Activated T-cell treated with anti-CD3 and anti-CD28 coated beads, Interleukin-2, amount 50 U/mL, for 4 hours (primary cell): Measurements from ENCODE around the gene XPO4. TPM values are rescaled to one million over a fixed set of nuclear protein-coding genes. Genes with fewer than 3 reads are reported as not detected.

ENCODE experiments used
- ATAC-seq, 2 donors: fragments of 200-7000 bp; cut with Tn5 transposase; one replicate each; pipeline ENCODE4 v1.10.0; 2021
- DNase-seq: peaks from one replicate; pipeline ENCODE4 v3.0.0-alpha.2; 2020
- H3K27me3 Mint-ChIP-seq: one replicate; pipeline ENCODE4 v1.8.0; 2021; ENCODE audit warnings: low read depth, mixed read lengths
- H3K36me3 Mint-ChIP-seq: one replicate; pipeline ENCODE4 v1.8.0; 2022; ENCODE audit warnings: mixed read lengths; ENCODE audit not compliant: insufficient read depth
- H3K4me1 Mint-ChIP-seq: one replicate; pipeline ENCODE4 v1.8.0; 2021; ENCODE audit warnings: low read depth, mixed read lengths
- H3K4me3 Mint-ChIP-seq: one replicate; pipeline ENCODE4 v1.8.0; 2021; ENCODE audit warnings: mild to moderate bottlenecking, moderate library complexity, mixed read lengths
- H3K9me3 Mint-ChIP-seq: one replicate; pipeline ENCODE4 v1.8.0; 2021; ENCODE audit warnings: mixed read lengths
- total RNA-seq, 3 donors: library from RNA; stranded (reverse); gene quantifications; one replicate each; pipeline ENCODE4 v1.2.1, GENCODE V29; 2021

XPO4 gene
- total RNA-seq, 3 donors from 2014 or later: 31.6 to 38.5 (median 38.1) TPM

GRCh38 chr13:20803180-20803965, 99.2 kb downstream of the XPO4 start:
- H3K9me3 Mint-ChIP-seq: no peaks in the 10 kb centered on the region
- no peak overlapping the region for H3K4me3 Mint-ChIP-seq
- peaks cover 8% of the 10 kb centered on the region for H3K4me1 Mint-ChIP-seq
- ATAC-seq (peak; percentile 27 to 43), DNase-seq (no peak)
- peaks cover 35% of the 10 kb centered on the region for H3K36me3 Mint-ChIP-seq
- no peaks in the 10 kb centered on the region for H3K27me3 Mint-ChIP-seq

DNA sequence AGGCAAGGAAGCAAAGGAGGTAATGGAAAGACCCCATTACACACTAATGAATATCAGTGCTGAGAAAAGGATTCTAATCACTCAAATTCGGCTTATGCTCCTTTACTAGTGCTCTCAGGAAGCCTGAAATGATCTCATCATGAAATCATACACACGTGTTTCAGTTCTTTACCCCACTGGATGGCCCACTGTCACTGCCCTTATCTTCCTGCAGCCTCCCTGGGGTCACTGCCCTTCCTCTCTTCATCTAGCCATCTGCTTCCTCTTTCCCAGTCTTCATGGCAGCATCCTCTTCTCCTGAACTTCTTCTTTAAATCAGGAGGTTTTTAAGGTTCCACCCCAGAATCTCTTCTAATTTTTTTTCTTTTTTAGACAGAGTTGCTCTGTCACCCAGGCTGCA, 100.8 kb downstream of the XPO4 start:
- Mint-ChIP-seq H3K36me3 (peaks cover 43% of the 10 kb centered on the region), H3K4me1 (peaks cover 19% of the 10 kb centered on the region), H3K27me3 (no peaks in the 10 kb centered on the region), H3K9me3 (no peaks in the 10 kb centered on the region), H3K4me3 (no peak overlapping the region)
- ATAC-seq: no peak
- no peak for DNase-seq

- no peaks in the 10 kb centered on the region for H3K27me3 Mint-ChIP-seq
- ATAC-seq (no peak), DNase-seq (no peak)
- H3K36me3 Mint-ChIP-seq: peaks cover 46% of the 10 kb centered on the region
- no peaks in the 10 kb centered on the region for H3K9me3 Mint-ChIP-seq
- H3K4me3 Mint-ChIP-seq: no peak overlapping the region
- peaks cover 19% of the 10 kb centered on the region for H3K4me1 Mint-ChIP-seq
Measured at GRCh38 chr13:20799726-20800416, 102.7 kb downstream of the XPO4 start.

GRCh38 chr13:20798027-20798426, 104.5 kb downstream of the XPO4 start:
- no peak for ATAC-seq
- Mint-ChIP-seq H3K36me3 (peaks cover 59% of the 10 kb centered on the region), H3K4me1 (peaks cover 14% of the 10 kb centered on the region), H3K4me3 (no peak overlapping the region), H3K27me3 (no peaks in the 10 kb centered on the region), H3K9me3 (no peaks in the 10 kb centered on the region)
- no peak for DNase-seq

GRCh38 chr13:20796791-20797508, 105.6 kb downstream of the XPO4 start:
- Mint-ChIP-seq H3K9me3 (no peaks in the 10 kb centered on the region), H3K27me3 (no peaks in the 10 kb centered on the region), H3K4me3 (no peak overlapping the region), H3K4me1 (peaks cover 14% of the 10 kb centered on the region), H3K36me3 (peaks cover 59% of the 10 kb centered on the region)
- ATAC-seq (no peak), DNase-seq (no peak)

GRCh38 chr13:20789665-20790064, 112.9 kb downstream of the XPO4 start:
- Mint-ChIP-seq H3K36me3 (peaks cover 44% of the 10 kb centered on the region), H3K4me3 (no peak overlapping the region)

GRCh38 chr13:20788312-20788711, 114.2 kb downstream of the XPO4 start:
- peaks cover 43% of the 10 kb centered on the region for H3K36me3 Mint-ChIP-seq
- no peaks in the 10 kb centered on the region for H3K4me1 Mint-ChIP-seq

More at GRCh38 chr13:20789665-20790064, 112.9 kb downstream of the XPO4 start:
- no peak for ATAC-seq
- Mint-ChIP-seq H3K4me1 (no peaks in the 10 kb centered on the region), H3K9me3 (no peaks in the 10 kb centered on the region), H3K27me3 (no peaks in the 10 kb centered on the region)
- DNase-seq: no peak

DNA sequence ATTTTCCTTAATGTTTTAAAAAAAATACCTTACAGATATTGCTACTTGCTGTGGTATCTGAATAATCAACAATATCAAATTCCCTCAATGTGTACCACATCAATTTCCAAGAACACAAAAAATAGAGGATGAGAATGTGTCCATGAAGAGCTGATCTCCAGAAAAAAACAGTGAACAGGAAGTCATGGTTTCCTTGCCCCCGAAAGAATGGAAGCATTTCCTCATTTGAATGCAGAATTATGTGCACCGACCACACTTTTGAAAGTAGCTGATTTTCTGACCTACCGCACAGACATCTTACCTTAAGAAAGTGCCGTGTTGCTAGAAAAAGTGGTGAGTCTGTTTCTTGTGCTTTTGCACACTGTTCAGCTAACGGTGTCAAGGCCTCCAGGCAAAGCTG, 115.4 kb downstream of the XPO4 start:
- ATAC-seq (no peak), DNase-seq (no peak)
- no peaks in the 10 kb centered on the region for H3K4me1 Mint-ChIP-seq
- H3K36me3 Mint-ChIP-seq: peaks cover 47% of the 10 kb centered on the region
- H3K27me3 Mint-ChIP-seq: no peaks in the 10 kb centered on the region
- no peaks in the 10 kb centered on the region for H3K9me3 Mint-ChIP-seq
- H3K4me3 Mint-ChIP-seq: no peak overlapping the region

More at GRCh38 chr13:20788312-20788711, 114.2 kb downstream of the XPO4 start:
- Mint-ChIP-seq H3K9me3 (no peaks in the 10 kb centered on the region), H3K4me3 (no peak overlapping the region), H3K27me3 (no peaks in the 10 kb centered on the region)
- DNase-seq: no peak
- ATAC-seq: no peak

GRCh38 chr13:20782116-20782708, 120.3 kb downstream of the XPO4 start:
- no peaks in the 10 kb centered on the region for H3K9me3 Mint-ChIP-seq
- no peaks in the 10 kb centered on the region for H3K4me1 Mint-ChIP-seq
- no peak overlapping the region for H3K4me3 Mint-ChIP-seq
- peaks cover 33% of the 10 kb centered on the region for H3K36me3 Mint-ChIP-seq
- H3K27me3 Mint-ChIP-seq: no peaks in the 10 kb centered on the region
- DNase-seq (no peak), ATAC-seq (peak; percentile 54 to 65)

DNA sequence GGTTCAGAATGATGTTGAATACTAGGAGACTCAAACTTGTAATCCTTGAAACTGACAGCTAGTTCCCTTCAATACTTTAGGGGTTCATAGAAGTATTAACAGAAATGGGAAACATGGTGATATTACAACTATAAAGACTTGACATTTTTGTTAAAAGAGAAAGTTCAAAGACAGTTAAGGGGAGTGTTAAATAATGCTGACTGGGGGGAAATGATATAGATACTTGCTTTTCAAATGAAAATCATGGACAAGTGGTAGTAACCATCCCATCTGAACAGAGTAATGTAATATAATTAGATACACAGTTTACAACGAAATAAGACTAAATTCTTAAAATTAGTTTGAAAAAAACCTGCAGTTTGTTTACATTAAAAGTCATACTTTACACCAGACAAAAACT, 122.2 kb downstream of the XPO4 start:
- ATAC-seq (no peak), DNase-seq (no peak)
- Mint-ChIP-seq H3K36me3 (peaks cover 27% of the 10 kb centered on the region), H3K4me1 (no peaks in the 10 kb centered on the region), H3K27me3 (no peaks in the 10 kb centered on the region), H3K4me3 (no peak overlapping the region), H3K9me3 (no peaks in the 10 kb centered on the region)

GRCh38 chr13:20779405-20779804, 123.1 kb downstream of the XPO4 start:
- Mint-ChIP-seq H3K4me1 (peaks cover 4% of the 10 kb centered on the region), H3K9me3 (no peaks in the 10 kb centered on the region), H3K36me3 (peaks cover 27% of the 10 kb centered on the region), H3K4me3 (no peak overlapping the region), H3K27me3 (no peaks in the 10 kb centered on the region)
- DNase-seq (no peak), ATAC-seq (no peak)

- ATAC-seq (no peak), DNase-seq (no peak)
- H3K36me3 Mint-ChIP-seq: peaks cover 18% of the 10 kb centered on the region
- no peaks in the 10 kb centered on the region for H3K9me3 Mint-ChIP-seq
- H3K4me3 Mint-ChIP-seq: no peak overlapping the region
- peaks cover 8% of the 10 kb centered on the region for H3K4me1 Mint-ChIP-seq
- H3K27me3 Mint-ChIP-seq: no peaks in the 10 kb centered on the region
Measured at GRCh38 chr13:20778311-20778710, 124.2 kb downstream of the XPO4 start.

DNA sequence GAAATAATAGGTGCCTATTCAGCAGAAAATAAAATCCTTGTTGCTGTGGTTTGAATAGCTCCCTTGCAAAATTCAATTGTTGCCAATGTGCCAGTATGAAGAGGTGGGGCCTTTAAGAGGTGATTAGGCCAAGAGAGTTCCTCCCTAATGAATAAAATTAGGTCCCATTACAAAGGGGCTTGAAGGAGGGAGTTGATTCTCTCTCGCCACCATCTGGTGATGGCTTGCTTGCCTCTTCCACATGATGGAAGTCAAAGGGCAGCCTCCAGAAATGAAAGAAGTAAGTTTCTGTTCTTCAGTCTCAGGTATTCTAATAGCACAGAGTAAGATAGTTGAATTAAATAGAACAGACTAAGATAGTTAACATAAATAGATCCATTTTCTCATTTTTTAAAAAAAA, 125.8 kb downstream of the XPO4 start:
- no peak overlapping the region for H3K4me3 Mint-ChIP-seq
- H3K27me3 Mint-ChIP-seq: no peaks in the 10 kb centered on the region

DNA sequence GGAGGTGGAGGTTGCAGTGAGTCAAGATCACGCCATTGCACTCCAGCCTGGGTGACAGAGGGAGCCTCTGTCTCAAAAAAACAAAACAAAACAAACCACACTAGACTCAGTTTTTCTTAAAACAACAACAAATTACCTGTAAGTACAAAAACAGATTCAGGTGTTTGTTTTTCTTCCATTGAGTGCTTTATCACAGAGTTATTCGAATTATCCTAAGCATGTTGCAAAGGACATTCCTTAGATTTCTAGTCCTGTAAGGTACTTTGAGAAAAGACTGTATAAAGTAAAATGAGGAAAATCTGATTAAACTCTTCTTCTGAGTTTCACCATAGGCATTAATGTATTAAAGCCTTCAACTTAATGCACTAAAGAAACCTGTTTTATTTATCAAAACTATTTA, 126.6 kb downstream of the XPO4 start:
- DNase-seq (no peak), ATAC-seq (no peak)
- Mint-ChIP-seq H3K4me3 (no peak overlapping the region), H3K27me3 (no peaks in the 10 kb centered on the region), H3K36me3 (peaks cover 15% of the 10 kb centered on the region), H3K9me3 (no peaks in the 10 kb centered on the region), H3K4me1 (peaks cover 20% of the 10 kb centered on the region)

More for the DNA sequence above, 125.8 kb downstream of the XPO4 start:
- no peaks in the 10 kb centered on the region for H3K9me3 Mint-ChIP-seq
- ATAC-seq: no peak
- peaks cover 16% of the 10 kb centered on the region for H3K4me1 Mint-ChIP-seq
- no peak for DNase-seq
- H3K36me3 Mint-ChIP-seq: peaks cover 11% of the 10 kb centered on the region
